Measurements from ENCODE around the gene RAB17. TPM values are rescaled to one million over a fixed set of nuclear protein-coding genes. Genes with fewer than 3 reads are reported as not detected.

Gene RAB17
- total RNA-seq, 3 donors from 2014 or later (not counting 1 experiment from before 2014, with no cell fraction given): not detected

DNA sequence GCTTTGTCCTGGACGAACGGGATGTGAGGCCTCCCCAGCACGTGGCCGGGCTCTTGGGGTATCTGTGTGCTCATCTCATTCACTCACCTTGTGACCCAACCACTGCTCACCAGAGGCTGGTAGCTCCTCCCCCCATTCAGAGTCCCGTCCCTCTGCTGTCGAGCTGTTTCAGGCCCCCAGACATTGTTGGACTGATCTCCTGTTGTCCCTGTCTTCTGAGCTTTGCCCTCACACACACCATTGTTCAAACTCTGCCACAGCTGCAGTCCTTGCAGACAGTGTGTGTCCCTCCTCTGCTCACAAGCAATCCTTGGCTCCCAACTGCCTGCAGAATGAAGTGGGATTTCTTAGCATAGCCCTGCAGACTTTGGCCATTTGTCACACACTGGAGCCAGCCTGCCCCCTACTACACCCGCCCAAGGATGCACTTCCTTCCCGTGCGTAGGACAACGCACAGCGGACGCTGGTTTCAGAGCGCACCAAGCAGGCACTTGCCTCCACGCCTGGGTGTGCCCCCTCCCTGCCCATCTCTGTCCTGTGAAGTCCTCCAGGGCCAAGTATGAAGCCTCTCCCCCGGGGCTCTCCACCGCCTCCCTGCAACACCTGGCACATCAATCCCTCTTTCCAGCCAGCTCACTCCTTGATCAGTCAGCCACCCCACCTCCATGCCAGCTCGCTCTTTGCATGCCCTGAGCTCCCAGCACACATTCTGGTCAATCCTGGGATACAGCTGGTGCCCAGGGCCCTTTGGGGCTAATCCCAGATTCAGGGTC, 40.7 kb downstream of the RAB17 start:
- Histone ChIP-seq H3K27me3 (ENCODE audit: control insufficient read depth, insufficient read depth, low read length) (no peaks in the 10 kb centered on the region), H3K4me1 (ENCODE audit: control insufficient read depth, insufficient read depth, low read length) (no peaks in the 10 kb centered on the region), H3K9me3 (ENCODE audit: control insufficient read depth, insufficient read depth, low read length) (no peaks in the 10 kb centered on the region), H3K4me3 (ENCODE audit: low read length) (no peak overlapping the region), H3K27ac (ENCODE audit: low read length) (no peak overlapping the region), H3K36me3 (ENCODE audit: control insufficient read depth, insufficient read depth, low read length) (no peaks in the 10 kb centered on the region)
- DNase-seq (no peak), ATAC-seq (no peak)
- 78% methylated on average over 17 of the region's 17 CpGs for WGBS (ENCODE audit: insufficient coverage)
- Mint-ChIP-seq H3K36me3 (no peaks in the 10 kb centered on the region), H3K4me1 (no peaks in the 10 kb centered on the region), H3K4me3 (no peak overlapping the region), H3K27me3 (ENCODE audit: low read depth in 2 of 2) (peaks cover 3 to 7% of the 10 kb centered on the region in 2 donors), H3K27ac (no peak overlapping the region), H3K9me3 (no peaks in the 10 kb centered on the region)
- TF ChIP-seq, protein P1, sequence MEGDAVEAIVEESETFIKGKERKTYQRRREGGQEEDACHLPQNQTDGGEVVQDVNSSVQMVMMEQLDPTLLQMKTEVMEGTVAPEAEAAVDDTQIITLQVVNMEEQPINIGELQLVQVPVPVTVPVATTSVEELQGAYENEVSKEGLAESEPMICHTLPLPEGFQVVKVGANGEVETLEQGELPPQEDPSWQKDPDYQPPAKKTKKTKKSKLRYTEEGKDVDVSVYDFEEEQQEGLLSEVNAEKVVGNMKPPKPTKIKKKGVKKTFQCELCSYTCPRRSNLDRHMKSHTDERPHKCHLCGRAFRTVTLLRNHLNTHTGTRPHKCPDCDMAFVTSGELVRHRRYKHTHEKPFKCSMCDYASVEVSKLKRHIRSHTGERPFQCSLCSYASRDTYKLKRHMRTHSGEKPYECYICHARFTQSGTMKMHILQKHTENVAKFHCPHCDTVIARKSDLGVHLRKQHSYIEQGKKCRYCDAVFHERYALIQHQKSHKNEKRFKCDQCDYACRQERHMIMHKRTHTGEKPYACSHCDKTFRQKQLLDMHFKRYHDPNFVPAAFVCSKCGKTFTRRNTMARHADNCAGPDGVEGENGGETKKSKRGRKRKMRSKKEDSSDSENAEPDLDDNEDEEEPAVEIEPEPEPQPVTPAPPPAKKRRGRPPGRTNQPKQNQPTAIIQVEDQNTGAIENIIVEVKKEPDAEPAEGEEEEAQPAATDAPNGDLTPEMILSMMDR (IDR thresholded peaks at IDR 0.05): no peak
- intact Hi-C loops (cut with micrococcal nuclease): no loop called here

DNA sequence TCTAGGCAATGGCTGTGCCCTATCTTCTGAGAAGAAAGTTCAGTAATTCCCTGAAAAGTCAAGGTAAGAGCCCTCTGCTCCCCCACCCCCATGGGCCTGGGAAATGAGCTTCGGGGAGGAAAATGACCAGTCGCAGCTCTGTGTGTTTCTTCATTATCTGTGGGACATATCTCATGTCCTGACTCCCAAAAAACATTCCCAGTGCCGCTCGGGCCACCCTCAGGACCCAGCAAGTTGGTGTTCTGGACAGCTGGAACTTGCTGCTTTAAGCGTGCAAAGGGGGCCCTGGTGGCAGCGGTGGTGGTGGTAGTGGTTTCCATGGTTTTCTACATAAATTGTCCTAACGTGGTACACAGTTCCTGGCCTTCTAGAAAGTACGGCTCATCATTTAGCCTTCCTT, 41.3 kb downstream of the RAB17 start:
- H3K27ac Mint-ChIP-seq: no peak overlapping the region
- no peaks in the 10 kb centered on the region for H3K4me1 Mint-ChIP-seq
- ATAC-seq (no peak), DNase-seq (no peak)
- H3K27me3 ChIP-seq (ENCODE audit: control insufficient read depth, insufficient read depth, low read length): no peaks in the 10 kb centered on the region
- H3K36me3 Mint-ChIP-seq: no peaks in the 10 kb centered on the region
- no peaks in the 10 kb centered on the region for H3K4me1 ChIP-seq (ENCODE audit: control insufficient read depth, insufficient read depth, low read length)
- H3K9me3 Mint-ChIP-seq: no peaks in the 10 kb centered on the region
- peaks cover 3 to 7% of the 10 kb centered on the region in 2 donors for H3K27me3 Mint-ChIP-seq (ENCODE audit: low read depth in 2 of 2)
- H3K27ac ChIP-seq (ENCODE audit: low read length): no peak overlapping the region
- H3K4me3 ChIP-seq (ENCODE audit: low read length): no peak overlapping the region
- H3K9me3 ChIP-seq (ENCODE audit: control insufficient read depth, insufficient read depth, low read length): no peaks in the 10 kb centered on the region
- TF ChIP-seq, protein P1 (IDR thresholded peaks at IDR 0.05): no peak
- no peak overlapping the region for H3K4me3 Mint-ChIP-seq
- intact Hi-C loops (cut with micrococcal nuclease): no loop called here
- H3K36me3 ChIP-seq (ENCODE audit: control insufficient read depth, insufficient read depth, low read length): no peaks in the 10 kb centered on the region
- 80% methylated on average over 8 of the region's 8 CpGs for WGBS (ENCODE audit: insufficient coverage)

DNA sequence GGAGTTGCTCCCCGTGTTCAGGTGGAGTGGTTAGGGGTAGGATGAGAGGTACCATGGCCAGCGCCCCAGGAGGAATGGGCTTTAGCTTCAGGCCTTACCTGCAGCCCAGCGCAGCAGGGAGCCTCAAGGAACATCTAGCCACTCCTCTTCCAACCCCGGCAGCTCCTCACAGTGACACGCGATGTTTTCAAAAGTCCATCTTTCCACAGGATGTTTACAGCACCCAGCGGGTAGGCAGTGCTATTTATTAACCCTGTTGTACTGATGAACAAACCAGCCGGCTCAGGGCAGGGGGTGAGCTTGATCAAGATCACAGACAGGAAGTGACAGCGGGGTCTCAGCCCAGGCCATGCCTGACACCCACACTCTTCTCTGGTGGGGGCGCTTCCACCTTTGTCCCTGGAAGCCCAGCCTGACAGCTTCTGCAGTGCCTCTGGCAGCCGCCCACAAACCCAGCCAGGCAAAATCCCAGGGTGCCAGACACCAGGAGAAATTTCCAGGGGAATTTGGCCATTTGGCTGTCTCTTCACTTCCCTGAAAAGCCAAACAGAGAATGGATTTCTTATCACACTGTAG, 42.6 kb downstream of the RAB17 start:
- intact Hi-C loops (cut with micrococcal nuclease): no loop called here
- 65% methylated on average over 11 of the region's 11 CpGs for WGBS (ENCODE audit: insufficient coverage)
- H3K4me3 Mint-ChIP-seq: no peak overlapping the region
- H3K9me3 Mint-ChIP-seq: no peaks in the 10 kb centered on the region
- no peak overlapping the region for H3K27ac Mint-ChIP-seq
- TF ChIP-seq, protein P1 (IDR thresholded peaks at IDR 0.05): no peak
- H3K27me3 Mint-ChIP-seq (ENCODE audit: low read depth in 2 of 2): peaks cover 0 to 3% of the 10 kb centered on the region in 2 donors
- no peaks in the 10 kb centered on the region for H3K4me1 Mint-ChIP-seq
- Histone ChIP-seq H3K27me3 (ENCODE audit: control insufficient read depth, insufficient read depth, low read length) (no peaks in the 10 kb centered on the region), H3K4me3 (ENCODE audit: low read length) (no peak overlapping the region), H3K27ac (ENCODE audit: low read length) (no peak overlapping the region), H3K4me1 (ENCODE audit: control insufficient read depth, insufficient read depth, low read length) (no peaks in the 10 kb centered on the region), H3K9me3 (ENCODE audit: control insufficient read depth, insufficient read depth, low read length) (no peaks in the 10 kb centered on the region), H3K36me3 (ENCODE audit: control insufficient read depth, insufficient read depth, low read length) (no peaks in the 10 kb centered on the region)
- DNase-seq (no peak), ATAC-seq (no peak)
- H3K36me3 Mint-ChIP-seq: no peaks in the 10 kb centered on the region

Measured in natural killer cell (primary cell).